Esophagus squamous epithelium (tissue), 4 donors: ENCODE measurements around the gene MAP3K20.

Experiments used
- POLR2A ChIP-seq, 4 donors: fragments of 450-650 bp; IDR thresholded peaks; one replicate each; pipeline ENCODE4 v1.6.1; 2017; ENCODE audit warnings: antibody characterized with exemption in 4 of 4, mild to moderate bottlenecking in 4 of 4, moderate library complexity in 3 of 4
- TF ChIP-seq, protein P1 (sequence below), 6 experiments: fragments of 450-650 bp in 4 of 6; fragments of 200-600 bp in 2 of 6; sonication (generic) in 2 of 6; IDR thresholded peaks; one replicate each; pipeline ENCODE4 v1.5.1; 2016 to 2019; ENCODE audit warnings: antibody characterized with exemption in 6 of 6, mild to moderate bottlenecking in 4 of 6, moderate library complexity in 4 of 6

DNA sequence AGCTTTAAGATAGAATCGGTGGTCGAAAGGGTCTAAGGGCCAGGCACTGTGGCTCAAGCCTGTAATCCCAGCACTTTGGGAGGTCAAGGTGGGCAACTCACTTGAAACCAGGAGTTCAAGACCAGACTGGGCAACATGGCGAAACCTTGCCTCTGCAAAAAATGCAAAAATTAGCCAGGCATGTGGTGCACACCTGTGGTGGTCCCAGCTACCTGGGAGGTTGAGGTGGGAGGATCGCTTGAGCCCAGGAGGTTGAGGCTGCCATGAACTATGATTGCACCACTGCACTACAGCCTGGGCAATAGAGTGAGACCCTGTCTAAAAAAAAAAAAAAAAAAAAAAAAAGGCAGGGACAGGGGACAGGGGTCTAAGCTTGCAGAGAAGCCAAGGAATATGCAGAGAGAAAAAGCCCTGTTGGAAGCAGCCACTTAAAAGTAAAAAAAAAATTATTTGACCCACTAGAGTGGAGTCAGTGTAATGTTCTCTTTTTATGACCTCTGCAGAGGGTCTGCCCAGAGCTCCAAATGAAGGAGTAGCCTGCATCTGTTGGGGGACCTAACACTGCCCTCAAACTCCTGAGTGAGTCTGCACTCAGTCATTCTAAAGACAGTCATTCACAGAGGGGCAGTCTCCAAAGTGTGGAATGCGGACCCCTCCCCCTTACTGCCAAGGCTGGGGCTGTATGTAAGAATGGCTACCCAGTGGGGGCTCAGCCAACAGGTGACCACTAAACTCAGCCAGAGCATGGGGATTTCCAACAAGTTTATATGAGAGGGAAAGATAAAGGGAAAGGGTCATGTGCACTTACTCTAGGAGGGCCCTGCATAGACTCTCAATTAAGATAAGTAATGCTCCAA is 160.5 kb downstream of the MAP3K20 start:
- TF ChIP-seq, protein P1, sequence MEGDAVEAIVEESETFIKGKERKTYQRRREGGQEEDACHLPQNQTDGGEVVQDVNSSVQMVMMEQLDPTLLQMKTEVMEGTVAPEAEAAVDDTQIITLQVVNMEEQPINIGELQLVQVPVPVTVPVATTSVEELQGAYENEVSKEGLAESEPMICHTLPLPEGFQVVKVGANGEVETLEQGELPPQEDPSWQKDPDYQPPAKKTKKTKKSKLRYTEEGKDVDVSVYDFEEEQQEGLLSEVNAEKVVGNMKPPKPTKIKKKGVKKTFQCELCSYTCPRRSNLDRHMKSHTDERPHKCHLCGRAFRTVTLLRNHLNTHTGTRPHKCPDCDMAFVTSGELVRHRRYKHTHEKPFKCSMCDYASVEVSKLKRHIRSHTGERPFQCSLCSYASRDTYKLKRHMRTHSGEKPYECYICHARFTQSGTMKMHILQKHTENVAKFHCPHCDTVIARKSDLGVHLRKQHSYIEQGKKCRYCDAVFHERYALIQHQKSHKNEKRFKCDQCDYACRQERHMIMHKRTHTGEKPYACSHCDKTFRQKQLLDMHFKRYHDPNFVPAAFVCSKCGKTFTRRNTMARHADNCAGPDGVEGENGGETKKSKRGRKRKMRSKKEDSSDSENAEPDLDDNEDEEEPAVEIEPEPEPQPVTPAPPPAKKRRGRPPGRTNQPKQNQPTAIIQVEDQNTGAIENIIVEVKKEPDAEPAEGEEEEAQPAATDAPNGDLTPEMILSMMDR (IDR thresholded peaks at IDR 0.05): no peak
- TF ChIP-seq POLR2A (IDR thresholded peaks at IDR 0.05): no peak
